OCI-M2 (cell line): Measurements from ENCODE around the gene ILKAP.
"Not testable (repeated sequence)": the region's sequence is repeated elsewhere in the genome, so short reads cannot be mapped to it uniquely, and the experiment has no call there.

ENCODE experiments used
- DNase-seq: peaks from one replicate; lab custom pipeline; 2025; ENCODE audit not compliant: unreplicated experiment; lab: John Stamatoyannopoulos, UW

ILKAP gene

DNA sequence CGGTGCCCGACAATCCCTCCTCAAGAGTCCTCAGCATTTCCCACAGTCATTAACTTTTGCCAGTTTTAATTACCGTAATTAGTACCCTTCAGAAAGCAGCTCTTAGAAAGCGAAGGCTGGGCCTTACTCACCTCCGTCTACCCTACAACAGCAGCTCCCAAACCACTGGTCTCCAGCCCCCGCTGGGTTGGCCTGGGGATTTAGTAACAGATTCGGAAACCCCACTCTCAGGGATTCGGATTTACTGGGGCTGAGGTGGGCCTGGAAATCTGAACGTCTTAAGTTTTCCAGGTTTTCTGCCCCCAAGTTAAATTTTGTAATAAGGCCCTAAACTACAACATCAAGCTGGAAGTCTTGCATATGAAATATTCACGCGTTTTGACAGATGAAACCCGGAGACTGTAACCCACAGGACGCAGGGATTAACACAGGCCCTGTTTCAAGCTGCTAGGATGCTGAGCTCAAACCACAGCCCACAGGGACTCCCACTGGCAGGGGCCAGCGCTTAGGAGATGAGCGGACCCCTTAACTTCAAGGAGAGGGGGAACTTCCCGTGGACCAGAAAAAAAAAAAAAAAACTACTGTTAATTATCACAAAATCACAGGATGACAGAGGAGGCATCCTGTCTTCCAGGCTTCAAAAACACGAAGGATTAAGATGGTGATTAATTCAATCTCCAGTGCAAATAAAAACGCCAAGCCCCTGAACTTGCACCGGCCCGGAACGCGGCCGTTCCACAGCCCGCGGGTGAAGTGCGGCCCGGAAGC lies 985 bp downstream of the ILKAP start:
- no peak for DNase-seq

DNA sequence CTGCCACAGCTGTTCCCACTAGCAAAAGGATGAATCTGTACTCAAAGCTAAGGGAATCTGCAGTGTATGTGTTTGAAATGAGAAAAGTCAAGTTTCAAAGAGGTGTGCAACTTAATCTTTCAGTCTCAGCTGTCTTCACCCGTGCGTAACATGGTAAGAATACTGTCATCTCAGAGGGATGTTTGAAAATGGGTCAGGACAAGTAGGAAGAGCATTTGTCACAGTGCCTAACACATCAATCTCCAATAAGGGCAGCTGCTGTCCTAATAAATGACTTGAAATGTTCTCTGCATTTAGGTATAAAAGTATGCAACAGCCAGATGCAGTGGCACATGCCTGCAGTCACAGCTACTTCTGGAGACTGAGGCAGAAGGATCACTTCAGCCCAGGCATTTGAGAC lies 13.1 kb downstream of the ILKAP start:
- DNase-seq = no peak

GRCh38 chr2:238187618-238188548 lies 15.6 kb downstream of the ILKAP start:
- DNase-seq = no peak

GRCh38 chr2:238183821-238184220 lies 19.7 kb downstream of the ILKAP start:
- DNase-seq = no peak

DNA sequence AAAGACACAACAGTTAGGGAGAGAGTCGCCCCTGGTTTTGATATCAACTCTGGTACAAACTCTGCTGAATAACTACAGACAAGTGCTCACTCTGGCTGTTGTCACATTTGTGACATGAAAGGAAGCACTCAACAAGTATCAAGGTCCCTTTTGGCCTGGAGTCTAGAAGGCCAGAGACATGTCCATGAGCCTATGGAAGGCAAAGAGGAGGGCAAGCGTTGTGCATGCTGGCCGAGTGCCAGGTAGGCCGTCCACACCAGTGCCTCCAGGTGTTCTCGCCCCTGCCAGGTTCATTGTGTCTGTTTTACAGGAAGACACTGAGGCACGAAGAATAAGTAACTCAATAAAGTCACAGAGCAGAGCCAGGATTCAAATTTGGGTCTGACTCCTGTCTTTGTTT lies 21.1 kb downstream of the ILKAP start:
- no peak for DNase-seq

- no peak for DNase-seq
Observed at GRCh38 chr2:238180554-238180953, 22.9 kb downstream of the ILKAP start.

DNA sequence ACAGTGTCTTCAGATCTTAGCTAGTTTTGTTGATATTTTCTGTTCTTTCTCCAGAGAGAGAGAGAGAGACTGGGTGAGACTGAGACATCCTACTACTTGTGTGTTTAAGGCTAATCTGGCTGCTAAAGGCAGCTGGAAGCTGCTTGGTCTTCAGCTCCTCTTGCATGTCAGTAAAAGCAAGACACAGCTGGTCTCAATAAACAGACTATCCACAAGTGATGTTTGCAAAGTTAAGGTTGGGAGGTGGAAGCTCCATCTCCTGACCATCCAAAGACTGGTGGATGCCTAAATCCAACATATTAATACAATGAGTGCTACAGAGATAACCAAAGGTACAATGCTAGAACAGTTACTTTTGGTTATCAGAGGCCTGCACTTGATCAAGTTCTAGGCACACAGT lies 26.9 kb downstream of the ILKAP start:
- no peak for DNase-seq

DNA sequence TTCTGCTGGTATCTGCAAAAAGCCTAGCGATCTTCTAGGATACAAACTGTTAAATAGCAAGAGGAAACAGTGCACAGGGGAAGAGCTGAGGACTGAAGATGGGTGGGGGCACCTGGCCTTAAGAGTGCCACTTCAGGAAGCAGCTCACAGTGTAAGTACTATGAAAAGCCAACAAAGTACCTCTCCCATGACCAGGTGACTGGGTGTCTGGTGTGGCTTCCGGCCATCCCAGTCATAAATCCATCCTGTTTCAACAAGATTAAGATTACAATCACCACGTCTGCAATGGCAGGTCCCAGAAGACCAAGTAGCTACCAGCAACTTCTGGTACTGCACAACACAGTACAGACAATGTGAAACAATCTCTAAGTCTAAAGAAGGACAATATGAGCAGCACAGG lies 28.8 kb downstream of the ILKAP start:
- DNase-seq = no peak

DNA sequence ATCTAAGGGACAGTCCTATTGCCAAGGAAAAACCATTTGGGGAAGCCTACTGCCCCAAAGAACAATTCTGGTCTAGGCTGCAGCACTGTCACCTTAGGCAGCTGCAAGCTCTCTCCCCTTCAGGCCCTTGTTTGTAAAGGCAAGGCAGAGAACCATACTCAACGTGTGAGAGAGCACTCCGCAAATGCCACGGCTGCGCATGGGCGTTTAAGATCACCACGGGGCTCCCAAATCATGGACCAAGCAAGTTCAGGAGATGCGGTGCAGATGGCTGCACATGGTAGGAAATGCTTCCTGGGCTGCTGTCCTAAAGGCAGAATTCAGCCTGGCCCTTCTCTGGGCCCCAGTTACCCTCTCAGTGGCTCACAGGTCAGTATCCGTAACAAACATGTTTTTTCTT lies 29.2 kb downstream of the ILKAP start:
- no peak for DNase-seq

DNA sequence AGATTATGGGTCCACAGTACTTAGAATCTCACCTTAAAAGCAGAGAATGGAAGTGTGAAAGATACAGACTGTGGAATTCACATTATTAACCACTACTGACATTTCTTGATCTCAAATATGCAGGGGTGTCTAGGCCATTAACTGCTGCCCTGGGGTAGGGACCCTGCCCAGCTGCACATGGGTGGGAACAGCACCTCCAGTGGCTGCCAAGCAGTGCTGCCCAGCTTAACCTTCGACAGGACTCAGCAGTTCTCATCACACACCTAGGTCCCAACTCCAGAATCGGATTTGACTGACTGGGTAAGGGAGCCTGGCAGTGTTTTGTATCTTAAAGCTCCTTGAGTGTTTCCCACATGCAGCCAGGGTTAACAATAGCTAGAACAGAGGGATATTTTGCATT lies 29.8 kb downstream of the ILKAP start:
- no peak for DNase-seq

GRCh38 chr2:238172439-238172838 lies 31.1 kb downstream of the ILKAP start:
- no peak for DNase-seq

DNA sequence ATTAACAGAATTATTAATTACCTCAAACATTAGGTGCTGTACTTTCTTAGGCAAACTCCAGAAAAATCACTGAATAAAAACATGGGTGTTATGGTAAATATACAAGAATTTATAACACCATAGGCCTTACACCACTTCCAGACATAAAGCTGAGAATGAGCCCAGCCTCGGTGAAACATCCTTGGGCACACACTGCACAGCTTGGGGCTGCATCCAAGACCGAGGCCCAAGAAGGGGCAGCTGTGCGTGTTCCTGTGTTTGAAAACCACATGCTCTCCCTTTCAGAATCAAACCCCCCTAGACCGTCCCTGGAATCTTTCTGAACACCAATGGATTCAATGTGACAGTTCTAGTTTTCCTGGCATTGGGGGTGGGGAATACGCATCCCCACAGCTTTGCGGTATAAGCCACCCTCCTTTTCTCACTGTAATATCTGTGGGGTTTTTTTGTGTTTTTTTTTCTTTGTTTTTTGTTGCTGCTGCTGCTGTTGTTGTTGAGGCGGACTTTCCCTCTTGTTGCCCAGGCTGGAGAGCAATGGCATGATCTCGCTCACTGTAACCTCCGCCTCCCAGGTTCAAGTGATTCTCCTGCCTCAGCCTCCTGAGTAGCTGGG lies 31.8 kb downstream of the ILKAP start:
- no peak for DNase-seq

DNA sequence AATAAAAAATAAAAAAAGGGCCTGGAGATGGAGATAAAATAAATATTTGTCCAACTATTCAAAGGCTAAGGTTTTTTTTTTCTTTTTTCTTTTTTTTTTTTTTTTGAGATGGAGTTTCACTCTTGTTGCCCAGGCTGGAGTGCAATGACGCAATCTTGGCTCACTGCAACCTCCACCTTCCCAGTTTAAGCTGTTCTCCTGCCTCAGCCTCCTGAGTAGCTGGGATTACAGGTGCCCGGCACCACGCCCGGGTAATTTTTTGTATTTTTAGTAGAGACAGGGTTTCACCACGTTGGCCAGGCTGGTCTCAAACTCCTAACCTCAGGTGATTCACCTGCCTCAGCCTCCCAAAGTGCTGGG lies 32.4 kb downstream of the ILKAP start:
- DNase-seq = not testable (repeated sequence)

DNA sequence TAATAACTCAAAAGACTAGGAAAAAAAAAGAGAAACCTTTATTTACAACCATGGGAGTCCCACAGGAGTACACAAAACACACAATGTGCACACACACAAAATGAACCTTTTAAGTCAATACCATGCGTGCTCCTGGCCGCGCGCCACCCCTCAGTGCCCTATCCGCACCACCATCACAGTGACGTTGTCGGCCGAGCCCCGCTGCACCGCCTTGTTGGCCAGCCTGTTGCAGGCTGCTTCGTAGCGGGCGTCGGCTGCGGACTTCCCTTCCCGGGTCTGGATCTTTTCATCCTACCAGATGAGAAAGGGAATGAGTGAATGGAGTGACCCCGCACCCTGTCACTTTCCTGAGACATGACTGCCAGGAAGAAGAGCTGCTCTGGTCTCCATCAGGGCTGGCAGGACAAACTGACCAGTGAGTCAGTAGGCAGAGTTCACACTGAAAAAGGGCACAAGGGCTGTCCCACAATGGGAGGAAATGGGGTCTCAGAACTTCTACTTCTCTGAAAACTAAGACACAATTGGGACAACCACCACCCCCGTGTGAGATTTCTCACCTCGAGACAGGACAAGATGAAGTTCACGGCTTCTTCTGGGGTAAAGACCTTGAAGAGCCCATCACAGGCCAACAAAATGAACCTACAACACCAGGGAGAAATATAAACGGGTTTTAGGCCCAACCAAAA lies 33.0 kb downstream of the ILKAP start:
- no peak for DNase-seq

DNA sequence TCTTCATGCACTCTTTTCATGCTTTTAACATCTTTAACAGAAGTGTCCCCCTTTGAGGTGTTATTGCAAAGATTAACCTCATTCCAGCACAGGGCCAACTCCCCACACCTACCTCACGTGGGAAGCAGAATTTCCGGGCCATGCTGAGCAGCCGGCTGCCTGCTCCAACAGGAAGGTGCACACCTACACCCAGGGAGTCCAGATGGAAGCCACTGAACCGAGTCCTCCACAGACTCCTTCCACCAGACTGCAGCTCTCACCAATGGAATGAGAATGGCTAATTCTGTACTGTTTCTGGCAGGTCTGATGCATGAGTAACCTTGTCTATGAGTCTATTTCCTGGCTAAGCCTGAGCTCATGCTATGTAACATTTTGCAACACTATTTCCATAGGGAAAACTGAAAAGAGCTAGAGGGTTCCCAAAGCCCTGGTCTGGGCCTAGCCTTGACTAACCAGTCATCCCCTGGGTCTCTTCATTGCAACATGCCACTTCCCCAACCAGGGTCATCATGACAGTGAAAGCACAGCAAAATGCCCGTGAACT lies 33.7 kb downstream of the ILKAP start:
- DNase-seq = no peak

- no peak for DNase-seq
Observed at GRCh38 chr2:238169048-238169707, 34.3 kb downstream of the ILKAP start.

- DNase-seq = no peak
Observed at GRCh38 chr2:238168196-238169047, 35.1 kb downstream of the ILKAP start.

DNA sequence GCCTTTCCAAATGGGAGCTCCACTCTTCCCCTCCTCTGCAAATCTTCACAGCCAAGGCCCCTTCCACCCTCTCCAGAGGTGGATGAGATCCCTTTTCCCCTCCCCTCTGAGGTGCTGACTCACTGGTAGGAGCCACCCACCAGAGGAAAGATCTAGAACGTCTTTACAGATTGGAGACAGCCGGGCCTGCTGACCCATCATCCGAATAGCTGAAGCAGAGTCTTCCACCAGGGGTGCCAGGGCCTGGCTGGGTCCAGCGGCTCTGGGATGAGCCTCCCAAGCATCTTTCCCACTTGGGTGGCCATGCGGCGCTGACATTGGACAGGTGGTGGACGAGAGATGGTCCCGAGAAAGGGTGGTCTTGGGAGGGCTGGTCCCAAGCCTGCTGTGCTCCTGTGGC lies 35.7 kb downstream of the ILKAP start:
- DNase-seq = no peak

DNA sequence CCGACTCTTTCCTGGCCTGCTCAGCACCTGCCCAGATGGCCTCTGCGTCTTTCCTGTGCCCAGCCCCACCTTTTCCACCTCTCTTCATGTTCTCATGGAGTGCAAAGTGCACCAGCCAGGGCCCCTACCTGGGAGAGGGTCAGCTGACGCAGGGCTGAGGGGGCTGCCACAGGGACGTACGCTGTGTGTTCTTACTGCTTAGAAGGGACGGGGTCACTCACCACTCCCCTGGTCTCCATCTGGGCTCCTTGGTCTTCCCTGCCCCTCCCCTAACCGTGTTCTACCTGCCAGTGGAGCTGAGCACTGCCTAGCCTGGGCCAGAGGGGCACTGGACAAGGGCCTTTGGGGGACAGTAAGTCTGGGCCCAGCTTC lies 36.2 kb downstream of the ILKAP start:
- DNase-seq = no peak
